ENCODE data around the gene HHIPL1.
A peak's percentile ranks its signal among the peaks of the same experiment; 100 is the strongest.

The HHIPL1 gene

DNA sequence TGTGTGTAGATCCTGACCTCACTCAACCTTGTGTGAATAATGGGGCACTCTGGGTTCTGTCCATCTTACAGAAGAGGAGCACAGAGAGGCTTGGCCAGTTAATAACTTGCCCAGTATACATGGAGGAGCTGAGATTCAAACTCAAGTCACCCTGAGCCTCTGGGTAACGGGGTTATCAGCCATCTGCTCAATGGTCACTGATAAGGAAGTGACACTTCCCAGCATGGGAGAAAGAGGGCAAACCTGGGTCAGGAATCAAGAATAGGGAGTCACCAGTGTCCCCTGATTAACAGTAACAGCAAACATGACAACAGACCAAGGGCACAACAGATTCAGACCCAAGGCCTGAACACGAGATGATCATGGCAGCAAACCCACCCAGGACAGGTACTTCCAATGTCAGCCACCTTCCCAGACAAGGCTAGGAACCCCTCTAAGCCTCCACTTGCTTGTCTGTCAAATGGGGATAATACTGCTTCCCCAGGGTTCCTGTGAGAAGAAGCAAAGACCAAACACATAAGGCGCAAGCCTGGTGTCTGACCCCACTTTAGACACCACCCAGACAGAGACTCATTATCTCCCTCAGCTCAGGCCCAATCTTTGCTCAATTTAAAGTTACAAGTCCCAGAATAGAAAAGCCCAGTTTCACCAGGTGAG lies 44.6 kb upstream of the HHIPL1 start:
- TF ChIP-seq CTCF (IDR thresholded peaks at IDR 0.05): no peak

DNA sequence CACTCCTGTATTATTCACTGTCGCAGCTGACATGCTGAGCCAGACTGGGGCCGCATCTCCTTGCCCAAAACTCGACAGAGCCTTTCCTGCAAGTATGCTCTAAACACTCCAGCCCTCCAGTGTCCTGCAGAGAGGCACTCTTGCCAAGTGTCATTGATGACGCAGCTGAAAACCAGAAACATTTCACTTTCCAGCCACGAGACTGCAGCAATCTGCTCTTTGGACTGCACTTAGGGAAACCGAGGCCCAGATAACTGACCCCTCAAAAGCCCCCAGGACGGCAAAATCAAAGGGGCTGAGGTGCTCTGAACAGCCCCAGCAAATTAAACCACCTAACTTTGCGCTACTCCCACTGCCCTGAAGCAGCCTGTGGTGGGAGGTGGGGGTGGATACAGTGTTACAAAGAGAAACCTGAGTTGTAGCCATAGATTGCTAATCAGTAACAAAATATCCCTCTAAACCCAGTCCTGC lies 43.5 kb upstream of the HHIPL1 start:
- no peak; the same call in 1 of the 2 replicates for TF ChIP-seq CTCF (IDR thresholded peaks at IDR 0.05)

- peak; percentile 19; the same call in 1 of the 2 replicates for TF ChIP-seq CTCF (IDR thresholded peaks at IDR 0.05)
Observed at GRCh38 chr14:99602054-99602787, 42.7 kb upstream of the HHIPL1 start.

- no peak for TF ChIP-seq CTCF (IDR thresholded peaks at IDR 0.05)
Observed at GRCh38 chr14:99602788-99603415, 42.0 kb upstream of the HHIPL1 start.

- TF ChIP-seq CTCF (IDR thresholded peaks at IDR 0.05): no peak
Observed at GRCh38 chr14:99603471-99604277, 41.3 kb upstream of the HHIPL1 start, which contains the start of gene CCDC85C. TSS of gene CCDC85C (minus strand) at chr14:99604207. CDS start at chr14:99603959, 248 bp downstream.

GRCh38 chr14:99604278-99604765 lies 40.6 kb upstream of the HHIPL1 start:
- TF ChIP-seq CTCF (IDR thresholded peaks at IDR 0.05): no peak
